ENCODE data around the gene MARCO. TPM values are rescaled to one million over a fixed set of nuclear protein-coding genes. Genes with fewer than 3 reads are reported as not detected.

MARCO gene
- total and polyA plus RNA-seq, 4 donors, result 20.3 to 833 (median 163) TPM

DNA sequence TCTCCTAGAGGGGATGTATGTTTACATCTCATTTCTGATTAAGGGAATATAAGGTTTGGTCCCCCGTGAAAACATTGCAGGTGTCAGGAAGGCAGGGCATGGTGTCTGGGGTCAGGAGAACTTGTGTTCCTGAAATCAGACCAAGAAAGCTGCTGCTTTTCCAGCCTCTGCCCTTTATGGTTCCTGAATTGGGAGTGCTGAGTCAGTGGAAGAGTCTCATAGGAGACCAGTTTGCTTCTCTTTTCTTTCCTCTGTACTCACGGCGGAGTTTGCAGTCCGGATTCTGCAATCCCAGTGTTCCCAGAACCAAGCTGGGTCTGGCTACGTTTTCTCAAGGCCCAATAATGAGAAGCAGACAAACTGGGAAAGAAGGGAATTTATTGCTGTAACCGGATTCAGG, 5.1 kb upstream of the MARCO start:
- H3K27ac ChIP-seq (ENCODE audit: low read depth in 1 of 2, low read length in 1 of 2), result no peak overlapping the region
- ATAC-seq (ENCODE audit: insufficient read depth, low FRiP score), result no peak
- no peaks in the 10 kb centered on the region for H3K27me3 ChIP-seq (ENCODE audit: control insufficient read depth in 3 of 3, insufficient read depth in 3 of 3, low read length in 2 of 3)
- DNase-seq, result no peak
- no peaks in the 10 kb centered on the region for H3K36me3 ChIP-seq (ENCODE audit: control insufficient read depth in 4 of 4, insufficient read depth in 4 of 4, low read length in 4 of 4)
- no peak overlapping the region for H3K9ac ChIP-seq (ENCODE audit: insufficient read depth in 1 of 2, low read length in 2 of 2)
- WGBS, 2 donors, result 54 to 70% methylated on average over 6 of the region's 6 CpGs
- H3K9me3 ChIP-seq (ENCODE audit: control insufficient read depth in 4 of 4, insufficient read depth in 3 of 4, low read length in 3 of 4), result peaks cover 0 to 14% (median 6%) of the 10 kb centered on the region in 4 donors
- TF ChIP-seq, protein P1, sequence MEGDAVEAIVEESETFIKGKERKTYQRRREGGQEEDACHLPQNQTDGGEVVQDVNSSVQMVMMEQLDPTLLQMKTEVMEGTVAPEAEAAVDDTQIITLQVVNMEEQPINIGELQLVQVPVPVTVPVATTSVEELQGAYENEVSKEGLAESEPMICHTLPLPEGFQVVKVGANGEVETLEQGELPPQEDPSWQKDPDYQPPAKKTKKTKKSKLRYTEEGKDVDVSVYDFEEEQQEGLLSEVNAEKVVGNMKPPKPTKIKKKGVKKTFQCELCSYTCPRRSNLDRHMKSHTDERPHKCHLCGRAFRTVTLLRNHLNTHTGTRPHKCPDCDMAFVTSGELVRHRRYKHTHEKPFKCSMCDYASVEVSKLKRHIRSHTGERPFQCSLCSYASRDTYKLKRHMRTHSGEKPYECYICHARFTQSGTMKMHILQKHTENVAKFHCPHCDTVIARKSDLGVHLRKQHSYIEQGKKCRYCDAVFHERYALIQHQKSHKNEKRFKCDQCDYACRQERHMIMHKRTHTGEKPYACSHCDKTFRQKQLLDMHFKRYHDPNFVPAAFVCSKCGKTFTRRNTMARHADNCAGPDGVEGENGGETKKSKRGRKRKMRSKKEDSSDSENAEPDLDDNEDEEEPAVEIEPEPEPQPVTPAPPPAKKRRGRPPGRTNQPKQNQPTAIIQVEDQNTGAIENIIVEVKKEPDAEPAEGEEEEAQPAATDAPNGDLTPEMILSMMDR (IDR thresholded peaks at IDR 0.05; ENCODE audit: control extremely low read depth, extremely low read depth), result no peak
- H3K4me1 ChIP-seq (ENCODE audit: control insufficient read depth in 5 of 5, insufficient read depth in 5 of 5, low read length in 5 of 5), result no peaks in the 10 kb centered on the region
- H3K4me3 ChIP-seq, result no peak overlapping the region

DNA sequence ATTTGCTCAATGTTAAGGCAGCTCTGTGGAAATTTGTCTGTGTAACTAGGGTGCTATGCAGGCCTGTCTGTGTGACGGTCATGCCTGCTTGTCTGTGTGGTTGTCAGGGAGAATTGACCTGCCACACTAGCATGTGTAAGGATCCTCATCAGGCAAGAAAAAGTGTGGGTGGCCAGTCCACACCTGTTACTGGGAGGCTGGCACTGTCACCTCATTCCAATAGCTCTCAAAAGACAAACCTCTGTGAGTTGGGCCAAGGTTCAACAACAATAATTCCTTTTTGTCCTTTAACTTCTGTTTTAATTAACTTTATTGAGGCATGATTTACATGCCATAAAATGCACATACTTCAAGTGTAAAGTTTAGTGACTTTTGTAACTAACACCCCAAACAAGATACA, 4.2 kb upstream of the MARCO start:
- TF ChIP-seq, protein P1 (IDR thresholded peaks at IDR 0.05; ENCODE audit: control extremely low read depth, extremely low read depth), result no peak
- H3K27me3 ChIP-seq (ENCODE audit: control insufficient read depth in 3 of 3, insufficient read depth in 3 of 3, low read length in 2 of 3), result no peaks in the 10 kb centered on the region
- H3K4me3 ChIP-seq, result no peak overlapping the region
- H3K36me3 ChIP-seq (ENCODE audit: control insufficient read depth in 4 of 4, insufficient read depth in 4 of 4, low read length in 4 of 4), result no peaks in the 10 kb centered on the region
- H3K9me3 ChIP-seq (ENCODE audit: control insufficient read depth in 4 of 4, insufficient read depth in 3 of 4, low read length in 3 of 4), result peaks cover 0 to 10% (median 3%) of the 10 kb centered on the region in 4 donors
- ATAC-seq (ENCODE audit: insufficient read depth, low FRiP score) (no peak), DNase-seq (no peak)
- no peaks in the 10 kb centered on the region for H3K4me1 ChIP-seq (ENCODE audit: control insufficient read depth in 5 of 5, insufficient read depth in 5 of 5, low read length in 5 of 5)
- no peak overlapping the region for H3K9ac ChIP-seq (ENCODE audit: insufficient read depth in 1 of 2, low read length in 2 of 2)
- no peak overlapping the region for H3K27ac ChIP-seq (ENCODE audit: low read depth in 1 of 2, low read length in 1 of 2)
- 76 to 77% methylated on average over 1 of the region's 1 CpG for WGBS, 2 donors

DNA sequence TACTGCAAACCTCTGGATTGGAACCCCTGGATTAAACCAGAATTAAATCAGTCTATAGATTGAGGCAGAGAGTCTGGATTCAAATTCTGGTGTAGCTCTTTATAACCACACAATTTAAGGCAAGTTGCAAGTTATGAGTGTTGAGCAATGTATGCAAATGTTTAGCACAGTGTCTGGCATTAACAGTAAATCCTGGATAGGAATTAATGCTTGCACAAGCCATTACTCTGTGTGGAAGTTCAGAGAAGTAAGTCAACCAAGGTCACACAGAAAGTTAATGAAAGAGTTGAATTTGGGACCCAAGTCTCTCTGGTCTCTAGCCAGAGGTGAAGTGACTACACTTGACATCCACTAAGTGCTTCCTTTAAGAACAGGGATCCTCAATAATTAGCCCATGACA, 2.0 kb upstream of the MARCO start:
- TF ChIP-seq, protein P1 (IDR thresholded peaks at IDR 0.05; ENCODE audit: control extremely low read depth, extremely low read depth), result no peak
- DNase-seq, result no peak
- Histone ChIP-seq H3K27me3 (ENCODE audit: control insufficient read depth in 3 of 3, insufficient read depth in 3 of 3, low read length in 2 of 3) (peaks cover 0 to 3% (median 0%) of the 10 kb centered on the region in 3 donors), H3K9me3 (ENCODE audit: control insufficient read depth in 4 of 4, insufficient read depth in 3 of 4, low read length in 3 of 4) (no peaks in the 10 kb centered on the region), H3K9ac (ENCODE audit: insufficient read depth in 1 of 2, low read length in 2 of 2) (no peak overlapping the region), H3K27ac (ENCODE audit: low read depth in 1 of 2, low read length in 1 of 2) (no peak overlapping the region), H3K4me3 (no peak overlapping the region), H3K36me3 (ENCODE audit: control insufficient read depth in 4 of 4, insufficient read depth in 4 of 4, low read length in 4 of 4) (no peaks in the 10 kb centered on the region), H3K4me1 (ENCODE audit: control insufficient read depth in 5 of 5, insufficient read depth in 5 of 5, low read length in 5 of 5) (no peaks in the 10 kb centered on the region)
- ATAC-seq (ENCODE audit: insufficient read depth, low FRiP score), result no peak

- Histone ChIP-seq H3K4me3 (no peak overlapping the region), H3K9me3 (ENCODE audit: control insufficient read depth in 4 of 4, insufficient read depth in 3 of 4, low read length in 3 of 4) (no peaks in the 10 kb centered on the region), H3K27me3 (ENCODE audit: control insufficient read depth in 3 of 3, insufficient read depth in 3 of 3, low read length in 2 of 3) (peaks cover 0 to 3% (median 0%) of the 10 kb centered on the region in 3 donors), H3K4me1 (ENCODE audit: control insufficient read depth in 5 of 5, insufficient read depth in 5 of 5, low read length in 5 of 5) (no peaks in the 10 kb centered on the region), H3K9ac (ENCODE audit: insufficient read depth in 1 of 2, low read length in 2 of 2) (no peak overlapping the region), H3K27ac (ENCODE audit: low read depth in 1 of 2, low read length in 1 of 2) (no peak overlapping the region), H3K36me3 (ENCODE audit: control insufficient read depth in 4 of 4, insufficient read depth in 4 of 4, low read length in 4 of 4) (no peaks in the 10 kb centered on the region)
- DNase-seq (peak in 2 of 3 donors; percentile 2 to 5), ATAC-seq (ENCODE audit: insufficient read depth, low FRiP score) (peak; percentile 48)
- WGBS, 2 donors, result 30 to 56% methylated on average over 9 of the region's 9 CpGs
- TF ChIP-seq, protein P1 (IDR thresholded peaks at IDR 0.05; ENCODE audit: control extremely low read depth, extremely low read depth), result no peak
Measured at GRCh38 chr2:118940486-118941120, 1.4 kb upstream of the MARCO start.

Measured in lung (tissue), 12 donors.